ENCODE data around the gene EIF4G3.
"Not testable (repeated sequence)": the region's sequence is repeated elsewhere in the genome, so short reads cannot be mapped to it uniquely, and the experiment has no call there.

Gene EIF4G3

GRCh38 chr1:20865001-20865400, 311.7 kb downstream of the EIF4G3 start:
- Histone ChIP-seq H3K4me3 (ENCODE audit: low read depth in 1 of 2, low read length in 2 of 2) (no peak overlapping the region), H3K27me3 (ENCODE audit: low read depth, low read length) (no peaks in the 10 kb centered on the region), H3K4me1 (ENCODE audit: control insufficient read depth in 1 of 2, insufficient read depth in 2 of 2, low read length in 2 of 2) (no peaks in the 10 kb centered on the region), H3K9me3 (ENCODE audit: control insufficient read depth in 1 of 2, low read length in 2 of 2) (no peaks in the 10 kb centered on the region), H3K27ac (ENCODE audit: low read length) (no peak overlapping the region), H3K36me3 (ENCODE audit: control insufficient read depth in 1 of 2, insufficient read depth in 2 of 2, low read length in 2 of 2) (peaks cover 34 to 38% of the 10 kb centered on the region in 2 donors)

DNA sequence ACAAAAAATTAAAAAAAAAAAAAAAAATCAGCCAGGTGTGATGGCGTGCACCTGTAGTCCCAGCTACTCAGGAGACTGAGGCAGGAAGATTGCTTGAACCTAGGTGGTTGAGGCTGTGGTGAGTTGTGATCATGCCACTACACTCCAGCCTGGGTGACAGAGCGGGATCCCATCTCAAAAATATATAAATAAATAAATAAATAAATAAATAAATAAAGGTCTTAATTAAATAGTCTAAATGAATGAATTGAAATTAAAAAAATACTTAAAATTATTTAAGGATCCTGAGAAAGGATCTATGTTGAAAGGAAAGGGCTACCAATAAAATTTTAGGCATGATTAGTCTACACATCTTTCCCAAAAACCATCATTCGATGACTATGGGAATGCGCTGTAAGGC, 322.2 kb downstream of the EIF4G3 start:
- Histone ChIP-seq H3K27me3 (ENCODE audit: low read depth, low read length) (no peaks in the 10 kb centered on the region), H3K36me3 (ENCODE audit: control insufficient read depth in 1 of 2, insufficient read depth in 2 of 2, low read length in 2 of 2) (peaks cover 39 to 60% of the 10 kb centered on the region in 2 donors), H3K4me3 (ENCODE audit: low read depth in 1 of 2, low read length in 2 of 2) (no peak overlapping the region), H3K4me1 (ENCODE audit: control insufficient read depth in 1 of 2, insufficient read depth in 2 of 2, low read length in 2 of 2) (no peaks in the 10 kb centered on the region), H3K27ac (ENCODE audit: low read length) (no peak overlapping the region), H3K9me3 (ENCODE audit: control insufficient read depth in 1 of 2, low read length in 2 of 2) (no peaks in the 10 kb centered on the region)

GRCh38 chr1:20851791-20852190, 324.9 kb downstream of the EIF4G3 start:
- H3K27ac ChIP-seq (ENCODE audit: low read length); H3K4me3 ChIP-seq (ENCODE audit: low read depth in 1 of 2, low read length in 2 of 2); H3K4me1 ChIP-seq (ENCODE audit: control insufficient read depth in 1 of 2, insufficient read depth in 2 of 2, low read length in 2 of 2); H3K9me3 ChIP-seq (ENCODE audit: control insufficient read depth in 1 of 2, low read length in 2 of 2); H3K27me3 ChIP-seq (ENCODE audit: low read depth, low read length): not testable (repeated sequence)
- peaks cover 20 to 45% of the 10 kb centered on the region in 2 donors for H3K36me3 ChIP-seq (ENCODE audit: control insufficient read depth in 1 of 2, insufficient read depth in 2 of 2, low read length in 2 of 2)

- Histone ChIP-seq H3K9me3 (ENCODE audit: control insufficient read depth in 1 of 2, low read length in 2 of 2) (no peaks in the 10 kb centered on the region), H3K27ac (ENCODE audit: low read length) (no peak overlapping the region), H3K36me3 (ENCODE audit: control insufficient read depth in 1 of 2, insufficient read depth in 2 of 2, low read length in 2 of 2) (peaks cover 20 to 36% of the 10 kb centered on the region in 2 donors), H3K4me3 (ENCODE audit: low read depth in 1 of 2, low read length in 2 of 2) (no peak overlapping the region), H3K4me1 (ENCODE audit: control insufficient read depth in 1 of 2, insufficient read depth in 2 of 2, low read length in 2 of 2) (no peaks in the 10 kb centered on the region), H3K27me3 (ENCODE audit: low read depth, low read length) (no peaks in the 10 kb centered on the region)
Measured at GRCh38 chr1:20850021-20850420, 326.7 kb downstream of the EIF4G3 start.

GRCh38 chr1:20849100-20849499, 327.6 kb downstream of the EIF4G3 start:
- H3K4me1 ChIP-seq (ENCODE audit: control insufficient read depth in 1 of 2, insufficient read depth in 2 of 2, low read length in 2 of 2): no peaks in the 10 kb centered on the region
- H3K27me3 ChIP-seq (ENCODE audit: low read depth, low read length): no peaks in the 10 kb centered on the region
- H3K36me3 ChIP-seq (ENCODE audit: control insufficient read depth in 1 of 2, insufficient read depth in 2 of 2, low read length in 2 of 2): peaks cover 20 to 36% of the 10 kb centered on the region in 2 donors
- H3K4me3 ChIP-seq (ENCODE audit: low read depth in 1 of 2, low read length in 2 of 2): no peak overlapping the region
- no peaks in the 10 kb centered on the region for H3K9me3 ChIP-seq (ENCODE audit: control insufficient read depth in 1 of 2, low read length in 2 of 2)
- H3K27ac ChIP-seq (ENCODE audit: low read length): no peak overlapping the region

DNA sequence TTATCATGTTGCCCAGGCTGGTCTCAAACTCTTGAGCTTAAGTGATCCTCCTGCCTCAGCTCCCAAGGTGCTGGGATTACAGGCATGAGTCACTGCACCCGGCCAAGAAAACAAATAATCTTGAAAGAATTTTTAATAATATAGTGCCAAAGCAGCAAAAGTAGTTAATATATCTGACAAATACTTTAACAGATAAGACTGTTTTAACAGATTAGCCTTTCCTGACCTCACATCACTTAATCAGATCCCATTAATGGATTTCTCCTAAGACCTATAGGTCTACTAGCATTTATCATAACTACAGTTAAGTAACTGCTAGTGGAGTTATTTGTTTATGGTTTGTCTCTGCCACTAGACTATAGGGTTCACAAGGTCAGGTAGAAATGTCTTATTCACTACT, 328.5 kb downstream of the EIF4G3 start:
- H3K4me3 ChIP-seq (ENCODE audit: low read depth in 1 of 2, low read length in 2 of 2): no peak overlapping the region
- H3K27me3 ChIP-seq (ENCODE audit: low read depth, low read length): no peaks in the 10 kb centered on the region
- peaks cover 15 to 28% of the 10 kb centered on the region in 2 donors for H3K36me3 ChIP-seq (ENCODE audit: control insufficient read depth in 1 of 2, insufficient read depth in 2 of 2, low read length in 2 of 2)
- no peaks in the 10 kb centered on the region for H3K4me1 ChIP-seq (ENCODE audit: control insufficient read depth in 1 of 2, insufficient read depth in 2 of 2, low read length in 2 of 2)
- no peaks in the 10 kb centered on the region for H3K9me3 ChIP-seq (ENCODE audit: control insufficient read depth in 1 of 2, low read length in 2 of 2)
- no peak overlapping the region for H3K27ac ChIP-seq (ENCODE audit: low read length)

GRCh38 chr1:20847611-20848080, 329.1 kb downstream of the EIF4G3 start:
- Histone ChIP-seq H3K27me3 (ENCODE audit: low read depth, low read length) (no peaks in the 10 kb centered on the region), H3K4me1 (ENCODE audit: control insufficient read depth in 1 of 2, insufficient read depth in 2 of 2, low read length in 2 of 2) (no peaks in the 10 kb centered on the region), H3K9me3 (ENCODE audit: control insufficient read depth in 1 of 2, low read length in 2 of 2) (no peaks in the 10 kb centered on the region), H3K27ac (ENCODE audit: low read length) (no peak overlapping the region), H3K36me3 (ENCODE audit: control insufficient read depth in 1 of 2, insufficient read depth in 2 of 2, low read length in 2 of 2) (peaks cover 12 to 26% of the 10 kb centered on the region in 2 donors), H3K4me3 (ENCODE audit: low read depth in 1 of 2, low read length in 2 of 2) (no peak overlapping the region)

DNA sequence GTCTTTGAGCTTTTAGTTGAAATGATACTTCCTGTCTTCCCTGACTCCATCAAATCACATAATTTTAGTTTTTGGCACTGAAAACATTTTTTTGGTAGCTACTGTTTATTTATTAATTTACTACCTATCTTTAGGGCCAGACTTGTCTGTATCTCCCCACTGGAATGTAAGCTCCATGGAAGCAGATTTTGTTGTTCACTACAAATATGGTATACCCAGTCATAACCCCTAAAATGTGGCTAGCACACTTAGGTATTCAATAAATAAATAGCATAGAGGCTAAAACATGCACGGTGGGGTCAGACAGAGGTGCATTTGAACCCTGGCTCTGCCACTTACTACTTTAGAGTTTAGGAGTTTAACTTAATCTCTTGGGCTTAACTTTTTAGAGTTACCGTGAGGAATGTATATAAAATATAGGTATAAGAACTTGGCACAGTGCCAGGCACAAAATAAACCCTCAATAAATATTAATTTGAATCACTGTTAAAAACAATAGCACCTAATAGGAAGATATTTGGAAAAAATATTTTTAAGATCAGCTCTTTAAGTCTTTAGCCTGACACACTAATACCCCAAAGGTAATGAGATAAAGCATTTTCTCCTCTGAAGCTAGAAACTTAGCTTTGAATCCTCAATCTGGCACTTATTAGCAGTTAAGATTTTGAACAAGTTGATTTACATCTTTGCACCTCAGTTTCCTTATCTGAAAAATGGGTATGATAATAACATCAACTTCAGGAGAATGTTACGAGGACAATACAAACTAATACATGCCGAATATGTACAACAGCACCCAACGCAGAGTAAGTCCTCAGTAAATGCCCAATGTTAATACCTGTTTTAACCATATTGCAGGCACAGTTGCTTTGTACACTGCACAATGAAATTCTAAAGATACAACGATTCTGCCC, 330.0 kb downstream of the EIF4G3 start:
- no peak overlapping the region for H3K4me3 ChIP-seq (ENCODE audit: low read depth in 1 of 2, low read length in 2 of 2)
- peaks cover 9 to 26% of the 10 kb centered on the region in 2 donors for H3K36me3 ChIP-seq (ENCODE audit: control insufficient read depth in 1 of 2, insufficient read depth in 2 of 2, low read length in 2 of 2)
- no peaks in the 10 kb centered on the region for H3K27me3 ChIP-seq (ENCODE audit: low read depth, low read length)
- no peak overlapping the region for H3K27ac ChIP-seq (ENCODE audit: low read length)
- H3K9me3 ChIP-seq (ENCODE audit: control insufficient read depth in 1 of 2, low read length in 2 of 2): no peaks in the 10 kb centered on the region
- H3K4me1 ChIP-seq (ENCODE audit: control insufficient read depth in 1 of 2, insufficient read depth in 2 of 2, low read length in 2 of 2): no peaks in the 10 kb centered on the region

GRCh38 chr1:20840731-20841130, 336.0 kb downstream of the EIF4G3 start:
- Histone ChIP-seq H3K9me3 (ENCODE audit: control insufficient read depth in 1 of 2, low read length in 2 of 2) (no peaks in the 10 kb centered on the region), H3K27me3 (ENCODE audit: low read depth, low read length) (no peaks in the 10 kb centered on the region), H3K36me3 (ENCODE audit: control insufficient read depth in 1 of 2, insufficient read depth in 2 of 2, low read length in 2 of 2) (peaks cover 8 to 23% of the 10 kb centered on the region in 2 donors), H3K27ac (ENCODE audit: low read length) (no peak overlapping the region), H3K4me1 (ENCODE audit: control insufficient read depth in 1 of 2, insufficient read depth in 2 of 2, low read length in 2 of 2) (no peaks in the 10 kb centered on the region), H3K4me3 (ENCODE audit: low read depth in 1 of 2, low read length in 2 of 2) (no peak overlapping the region)

DNA sequence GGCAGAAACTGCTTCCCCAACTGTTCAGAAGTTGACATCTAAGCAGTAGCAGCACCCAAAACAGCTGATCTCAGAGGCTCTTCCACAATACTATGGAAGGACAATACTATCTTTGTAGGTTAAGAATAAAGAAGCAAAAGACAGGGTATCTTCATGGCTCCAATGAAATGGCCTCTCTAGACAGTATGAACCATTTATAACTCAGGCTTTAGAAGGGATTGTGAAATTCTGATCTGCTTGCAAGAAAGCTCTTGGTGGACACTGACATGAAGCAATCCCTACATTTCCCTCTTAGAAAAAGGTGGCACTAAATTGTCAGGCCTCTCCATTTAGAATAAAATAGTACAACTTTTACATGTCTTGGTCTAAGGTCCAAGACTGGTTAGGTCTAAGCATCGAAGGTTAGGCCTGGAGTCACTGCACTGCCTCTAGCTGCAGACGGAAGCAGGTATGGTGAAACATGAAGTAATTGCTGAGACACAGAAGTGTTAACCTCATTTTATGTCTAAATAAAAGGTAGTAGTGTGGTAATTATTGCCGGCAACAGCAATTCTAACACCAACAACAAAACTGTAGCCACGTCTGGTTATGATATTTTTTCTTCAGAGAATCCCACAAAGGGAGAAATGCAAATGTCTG, 339.0 kb downstream of the EIF4G3 start:
- no peaks in the 10 kb centered on the region for H3K4me1 ChIP-seq (ENCODE audit: control insufficient read depth in 1 of 2, insufficient read depth in 2 of 2, low read length in 2 of 2)
- no peak overlapping the region for H3K4me3 ChIP-seq (ENCODE audit: low read depth in 1 of 2, low read length in 2 of 2)
- H3K27ac ChIP-seq (ENCODE audit: low read length): no peak overlapping the region
- H3K27me3 ChIP-seq (ENCODE audit: low read depth, low read length): no peaks in the 10 kb centered on the region
- no peaks in the 10 kb centered on the region for H3K9me3 ChIP-seq (ENCODE audit: control insufficient read depth in 1 of 2, low read length in 2 of 2)
- H3K36me3 ChIP-seq (ENCODE audit: control insufficient read depth in 1 of 2, insufficient read depth in 2 of 2, low read length in 2 of 2): peaks cover 8 to 23% of the 10 kb centered on the region in 2 donors

DNA sequence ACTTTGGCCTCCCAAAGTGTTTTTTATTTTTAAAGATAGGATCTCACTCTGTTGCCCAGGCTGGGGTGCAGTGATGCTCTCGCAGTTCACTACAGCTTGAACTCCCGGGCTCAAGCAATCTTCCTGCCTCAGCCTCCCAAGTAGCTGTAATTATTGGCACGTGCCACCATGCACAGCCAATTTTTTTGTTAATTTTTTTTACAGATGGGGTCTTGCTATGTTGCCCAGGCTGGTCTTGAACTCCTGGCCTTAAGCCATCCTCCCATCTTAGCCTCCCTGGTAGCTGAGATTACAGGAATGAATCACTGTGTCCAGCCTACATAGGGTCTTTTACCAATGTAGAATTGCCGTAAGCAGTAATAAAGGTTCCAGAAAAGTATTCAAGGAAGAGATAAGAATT, 340.5 kb downstream of the EIF4G3 start:
- no peaks in the 10 kb centered on the region for H3K4me1 ChIP-seq (ENCODE audit: control insufficient read depth in 1 of 2, insufficient read depth in 2 of 2, low read length in 2 of 2)
- H3K27ac ChIP-seq (ENCODE audit: low read length): no peak overlapping the region
- peaks cover 8 to 23% of the 10 kb centered on the region in 2 donors for H3K36me3 ChIP-seq (ENCODE audit: control insufficient read depth in 1 of 2, insufficient read depth in 2 of 2, low read length in 2 of 2)
- H3K27me3 ChIP-seq (ENCODE audit: low read depth, low read length): no peaks in the 10 kb centered on the region
- no peaks in the 10 kb centered on the region for H3K9me3 ChIP-seq (ENCODE audit: control insufficient read depth in 1 of 2, low read length in 2 of 2)
- H3K4me3 ChIP-seq (ENCODE audit: low read depth in 1 of 2, low read length in 2 of 2): no peak overlapping the region

All from muscle layer of duodenum (tissue), 2 donors.